GM21717 (cell line): ENCODE measurements around the gene CHCHD3.

ENCODE experiments used
- ATAC-seq: cut with Tn5 transposase; IDR thresholded peaks from one replicate; pipeline ENCODE4 v1.9.1; 2021; ENCODE audit warnings: mild to moderate bottlenecking, moderate library complexity; ENCODE audit not compliant: unreplicated experiment

The CHCHD3 gene

DNA sequence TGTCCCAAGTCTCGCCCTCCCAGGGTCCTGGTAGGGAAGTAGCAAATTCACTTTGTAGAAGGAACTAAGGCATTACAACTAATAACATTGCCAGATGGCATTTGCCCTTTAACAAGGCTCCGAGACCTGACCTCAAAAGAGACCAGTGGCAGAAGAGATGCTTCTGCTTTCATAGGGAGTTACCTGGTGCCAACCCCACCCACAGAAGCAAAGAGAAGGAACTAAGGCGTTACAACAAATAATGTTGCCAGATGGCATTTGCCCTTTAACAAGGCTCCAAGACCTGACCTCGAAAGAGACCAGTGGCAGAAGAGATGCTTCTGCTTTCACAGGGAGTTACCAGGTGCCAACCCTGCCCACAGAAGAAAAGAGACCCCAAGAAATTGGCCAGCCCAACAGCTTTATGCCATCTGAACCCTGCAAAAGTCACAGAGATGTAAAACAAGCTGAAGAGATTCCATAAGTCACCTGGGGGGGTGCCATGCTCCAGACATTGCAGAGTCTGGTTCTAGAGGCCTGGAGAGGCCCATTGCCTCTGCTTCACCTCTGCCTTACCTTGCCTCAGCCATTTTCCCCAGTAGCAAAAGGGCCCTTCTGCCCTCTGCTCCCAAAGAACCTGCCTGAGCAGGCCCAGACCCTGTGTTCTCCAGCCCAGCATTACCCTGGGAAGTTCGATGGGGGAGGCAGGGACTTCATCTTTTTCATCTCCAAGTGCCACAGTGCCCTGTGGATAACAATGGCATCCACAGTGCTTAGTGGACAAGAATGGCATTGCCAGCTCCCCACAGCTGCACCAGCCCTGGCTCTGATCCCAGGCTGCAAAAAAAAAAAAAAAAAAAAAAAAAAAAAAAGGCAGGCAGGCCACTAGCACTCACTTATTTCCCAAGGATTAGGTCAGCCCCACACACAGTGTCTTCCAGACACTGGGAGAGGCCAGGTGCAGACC is 326.1 kb downstream of the CHCHD3 start:
- ATAC-seq = no peak

DNA sequence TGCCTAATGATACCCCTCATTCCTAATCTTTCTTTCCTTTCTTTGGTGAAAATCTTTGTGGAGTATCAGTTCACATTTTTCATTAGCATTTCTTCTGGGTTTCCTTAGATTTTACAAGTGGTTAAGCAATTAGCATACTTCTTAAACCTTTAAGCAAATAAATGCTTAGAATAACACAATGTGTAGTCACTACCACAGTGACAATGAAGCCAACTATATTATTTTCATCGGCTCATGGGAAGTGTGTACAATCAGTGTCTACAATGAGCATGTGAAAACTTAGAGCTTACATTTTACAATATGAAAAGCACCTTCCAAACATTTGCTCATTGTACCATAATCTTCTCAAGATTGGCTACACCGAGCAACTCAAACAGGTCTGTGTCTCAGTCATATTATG is 329.5 kb downstream of the CHCHD3 start:
- no peak for ATAC-seq

DNA sequence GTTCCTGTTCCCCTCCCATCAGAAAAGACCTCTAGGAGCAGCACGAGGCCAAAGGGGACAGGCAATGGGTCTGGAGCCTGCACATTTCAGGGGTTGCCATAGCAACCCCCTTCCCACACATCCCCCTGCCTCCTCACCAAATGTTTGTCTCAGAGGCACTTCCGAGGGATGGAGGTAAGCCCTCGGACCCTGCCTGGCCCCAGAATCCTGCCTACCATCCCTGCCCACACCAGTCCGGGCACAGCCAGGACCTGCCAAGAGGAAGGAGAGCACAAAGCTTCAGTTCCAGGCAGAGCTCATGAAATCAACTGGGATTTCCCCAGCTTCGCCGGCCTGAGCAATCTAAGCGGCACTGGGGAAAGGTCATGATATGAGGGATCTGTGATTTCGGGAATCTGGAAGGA is 330.6 kb downstream of the CHCHD3 start:
- ATAC-seq = no peak

DNA sequence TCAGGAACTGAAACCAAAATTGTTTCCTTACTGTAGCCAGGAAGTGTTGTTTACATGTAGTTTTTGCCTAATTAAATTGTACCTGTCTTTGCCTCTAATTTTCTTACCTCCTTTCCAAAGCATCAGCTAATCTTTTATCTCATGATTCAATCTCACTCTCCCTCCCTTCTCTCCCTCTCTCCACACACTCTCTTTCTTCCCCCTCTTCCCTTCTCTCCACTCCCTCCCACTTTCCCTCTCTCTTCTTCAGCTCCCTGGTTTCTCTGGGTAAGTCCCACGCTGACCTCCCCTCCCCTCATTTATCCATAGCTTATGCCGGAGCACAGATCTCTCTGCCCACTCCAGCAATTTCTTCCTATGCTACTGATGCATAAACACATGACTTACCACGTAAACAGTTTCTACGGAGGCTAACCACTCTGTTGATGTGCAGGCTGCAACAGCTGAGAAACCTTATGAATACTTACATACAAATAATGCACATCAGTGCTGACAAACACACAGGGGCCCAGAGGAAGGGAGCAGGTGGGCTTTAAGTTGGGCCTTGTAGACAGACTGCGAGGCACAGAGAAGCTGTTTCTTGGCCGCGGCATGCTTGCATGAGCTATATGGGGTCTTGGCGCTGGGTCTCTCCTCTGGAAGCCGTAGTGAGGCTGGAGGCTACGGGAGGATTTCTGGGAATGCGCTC is 331.2 kb downstream of the CHCHD3 start:
- ATAC-seq = no peak

DNA sequence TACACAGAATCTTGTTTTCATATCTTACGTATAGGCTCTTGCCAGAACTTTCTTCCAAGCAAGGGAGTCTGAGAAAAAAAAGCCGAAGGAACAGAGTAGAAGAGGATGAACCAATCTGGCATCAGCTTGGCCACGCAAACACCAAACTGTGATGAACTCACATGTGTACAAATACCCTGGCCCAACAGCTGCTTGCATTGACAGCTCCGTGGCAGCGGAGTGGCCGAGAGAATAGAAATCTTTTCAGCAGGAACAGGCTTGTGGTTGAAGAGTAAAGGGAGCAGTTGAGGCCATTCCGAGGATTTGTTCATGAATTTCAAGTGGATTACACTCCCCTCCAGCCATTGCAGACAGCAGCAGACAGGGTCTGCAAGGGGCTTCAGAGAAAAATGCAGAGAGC is 331.8 kb downstream of the CHCHD3 start:
- no peak for ATAC-seq

DNA sequence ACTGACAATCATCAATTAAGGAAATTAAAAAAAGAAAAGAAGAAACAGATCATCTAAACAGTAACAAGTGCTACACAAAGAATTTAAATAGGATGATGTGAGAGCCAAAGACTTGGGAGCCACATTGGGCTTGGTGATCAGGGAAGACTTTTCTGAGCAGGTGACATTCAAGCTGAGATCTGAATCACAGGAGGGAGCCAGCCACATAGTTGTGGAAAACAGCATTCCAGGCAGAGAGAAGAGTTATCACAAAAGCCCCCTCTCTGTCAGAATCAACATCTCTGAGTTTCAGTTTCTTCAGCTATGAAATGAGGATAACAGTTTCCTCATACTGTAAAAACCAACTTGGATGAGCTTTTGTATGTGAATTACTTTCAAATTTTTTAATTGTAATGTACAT is 336.4 kb downstream of the CHCHD3 start:
- no peak for ATAC-seq

DNA sequence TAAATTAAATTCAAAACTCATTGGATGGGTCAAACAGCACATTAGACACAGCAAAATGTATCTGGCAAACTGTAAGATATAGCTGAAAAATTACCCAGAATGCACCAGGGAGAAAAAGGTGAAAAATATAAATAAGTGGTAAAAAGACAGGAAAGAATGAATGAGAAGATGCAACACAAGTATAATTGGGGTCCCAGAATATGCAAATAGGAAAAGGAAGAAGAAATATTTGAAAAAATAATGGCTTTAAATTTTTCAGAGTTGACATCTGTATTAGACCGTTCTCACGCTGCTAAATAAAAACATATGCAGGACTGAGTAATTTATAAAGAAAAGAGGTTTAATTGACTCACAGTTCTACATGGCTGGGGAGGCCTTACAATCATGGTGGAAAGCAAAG is 337.9 kb downstream of the CHCHD3 start:
- no peak for ATAC-seq

DNA sequence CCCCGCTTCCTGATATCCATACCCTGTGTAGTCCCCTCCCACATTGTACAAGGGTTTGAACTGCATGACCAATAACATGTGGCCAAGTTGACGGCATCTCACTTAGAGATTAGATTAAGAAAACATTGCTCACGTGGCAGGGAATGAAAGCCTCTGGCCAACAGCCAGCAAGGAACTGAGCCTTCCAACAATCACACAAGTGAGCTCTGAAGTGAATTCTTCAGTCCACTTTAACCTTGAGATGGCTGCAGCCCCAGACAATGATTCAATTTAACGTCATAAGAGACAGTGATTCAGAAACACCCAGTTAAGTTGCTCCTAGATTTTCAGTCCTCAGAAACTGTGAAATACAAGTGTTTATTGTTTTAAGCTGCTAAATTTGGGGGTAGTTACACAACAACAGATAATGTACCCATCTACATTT is 339.7 kb downstream of the CHCHD3 start:
- ATAC-seq = no peak

DNA sequence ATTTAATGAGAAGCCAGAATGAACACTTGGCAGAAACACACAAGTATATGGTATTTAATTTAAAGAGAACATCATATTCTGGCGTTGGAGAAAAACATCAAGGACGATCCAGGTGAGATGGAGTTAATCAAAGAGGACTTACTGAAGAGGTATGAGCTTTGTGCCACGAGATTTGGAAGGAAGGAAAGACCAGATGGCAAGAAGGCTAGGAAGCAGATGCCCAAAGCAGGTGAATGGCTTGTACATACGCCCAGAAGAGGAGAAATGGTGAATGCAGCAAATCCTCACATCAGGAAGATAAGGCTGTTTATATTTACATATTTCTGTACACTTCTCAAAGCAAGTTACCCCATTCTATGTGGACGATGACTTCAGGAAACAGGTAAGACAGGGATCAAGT is 341.7 kb downstream of the CHCHD3 start:
- ATAC-seq = no peak

DNA sequence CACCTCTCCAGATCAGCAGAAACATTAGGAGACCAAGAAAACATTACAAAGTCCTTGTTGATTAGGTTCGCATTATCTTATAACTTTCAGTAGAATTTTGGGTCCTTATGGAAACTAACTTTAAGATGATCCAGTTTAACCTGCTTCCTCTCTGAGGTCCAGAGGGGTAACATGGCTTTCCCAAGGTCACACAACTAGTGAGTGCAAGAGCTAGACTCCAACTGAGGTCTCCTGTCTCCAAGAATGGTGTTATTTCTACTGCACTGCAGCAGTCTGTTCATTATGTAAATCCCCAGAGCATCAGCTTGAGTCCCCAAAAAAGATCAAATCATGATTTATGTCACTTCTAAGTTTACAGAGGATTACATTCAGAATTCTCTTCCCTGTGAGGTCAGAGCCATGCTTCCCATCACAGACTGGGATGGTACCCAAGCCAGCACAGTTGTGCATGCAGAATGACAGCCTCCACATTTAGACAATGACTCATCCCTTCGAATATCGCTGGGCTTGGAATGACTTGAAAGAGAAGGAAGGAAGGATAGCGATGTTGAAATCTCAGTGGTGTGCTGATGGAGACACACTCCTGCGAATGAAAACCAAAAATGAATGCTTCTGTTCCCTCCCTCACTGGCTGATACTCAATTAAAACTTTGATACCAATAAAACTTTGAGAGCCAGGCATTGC is 342.5 kb downstream of the CHCHD3 start:
- ATAC-seq = no peak

DNA sequence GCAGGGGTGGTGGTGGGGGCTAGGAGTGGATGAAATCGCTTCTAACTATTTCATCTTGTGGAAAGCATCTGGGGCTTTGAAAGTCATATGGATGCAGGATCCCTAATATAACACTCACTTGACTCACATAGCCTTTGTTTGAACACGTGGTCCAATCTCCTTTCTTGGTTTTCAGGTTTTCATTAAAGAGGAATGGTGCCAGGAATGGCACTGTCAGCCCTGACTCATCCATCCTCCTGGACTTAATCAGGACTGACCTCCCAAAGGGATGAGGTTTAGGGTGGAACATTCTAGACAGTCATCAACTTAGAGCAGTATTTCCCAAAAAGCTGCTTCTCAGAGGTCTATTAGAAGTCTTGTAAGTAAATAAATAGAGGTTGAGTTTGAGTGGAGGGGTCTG is 343.6 kb downstream of the CHCHD3 start:
- ATAC-seq = no peak

DNA sequence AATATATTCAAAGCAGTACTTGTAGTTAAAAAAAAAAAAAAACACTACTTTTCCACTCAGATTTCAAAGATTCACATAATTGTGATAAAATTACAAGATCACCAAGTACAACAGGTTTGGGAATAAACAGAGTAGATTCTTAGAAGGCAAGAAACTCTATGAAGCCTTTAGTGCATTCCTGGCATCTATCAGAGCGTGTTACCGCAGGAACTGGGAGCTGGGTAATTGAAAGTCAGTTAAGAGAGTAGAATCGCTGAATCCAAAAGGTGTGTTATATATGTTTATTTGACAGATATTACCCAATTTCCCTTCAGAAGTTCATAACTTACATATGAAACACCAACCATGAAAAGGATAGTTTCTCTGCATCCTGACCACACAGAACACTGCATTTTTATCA is 346.4 kb downstream of the CHCHD3 start:
- ATAC-seq = no peak
